LHCN-M2 (cell line): Measurements from ENCODE around the gene TMTC2. TPM values are rescaled to one million over a fixed set of nuclear protein-coding genes. Genes with fewer than 3 reads are reported as not detected.
"Not testable (repeated sequence)": the region's sequence is repeated elsewhere in the genome, so short reads cannot be mapped to it uniquely, and the experiment has no call there.

ENCODE experiments used
- DNase-seq: peaks from one replicate; pipeline ENCODE4 v3.0.0-alpha.2; 2012; ENCODE audit warnings: low read depth
- total RNA-seq: library from RNA; depleted of rRNA; stranded (reverse); fragments of >200 nt; gene quantifications from 2 replicates; pipeline ENCODE4 v1.2.3, GENCODE V29; 2014

Gene TMTC2
- total RNA-seq, 1 experiment from 2014 or later = 1.2 TPM

- DNase-seq = no peak
Observed at GRCh38 chr12:82725741-82726140, 39.0 kb downstream of the TMTC2 start.

GRCh38 chr12:82727886-82728285 lies 41.2 kb downstream of the TMTC2 start:
- DNase-seq = no peak

- DNase-seq = no peak
Observed at GRCh38 chr12:82728710-82729109, 42.0 kb downstream of the TMTC2 start.

GRCh38 chr12:82730953-82731459 lies 44.3 kb downstream of the TMTC2 start:
- no peak for DNase-seq

DNA sequence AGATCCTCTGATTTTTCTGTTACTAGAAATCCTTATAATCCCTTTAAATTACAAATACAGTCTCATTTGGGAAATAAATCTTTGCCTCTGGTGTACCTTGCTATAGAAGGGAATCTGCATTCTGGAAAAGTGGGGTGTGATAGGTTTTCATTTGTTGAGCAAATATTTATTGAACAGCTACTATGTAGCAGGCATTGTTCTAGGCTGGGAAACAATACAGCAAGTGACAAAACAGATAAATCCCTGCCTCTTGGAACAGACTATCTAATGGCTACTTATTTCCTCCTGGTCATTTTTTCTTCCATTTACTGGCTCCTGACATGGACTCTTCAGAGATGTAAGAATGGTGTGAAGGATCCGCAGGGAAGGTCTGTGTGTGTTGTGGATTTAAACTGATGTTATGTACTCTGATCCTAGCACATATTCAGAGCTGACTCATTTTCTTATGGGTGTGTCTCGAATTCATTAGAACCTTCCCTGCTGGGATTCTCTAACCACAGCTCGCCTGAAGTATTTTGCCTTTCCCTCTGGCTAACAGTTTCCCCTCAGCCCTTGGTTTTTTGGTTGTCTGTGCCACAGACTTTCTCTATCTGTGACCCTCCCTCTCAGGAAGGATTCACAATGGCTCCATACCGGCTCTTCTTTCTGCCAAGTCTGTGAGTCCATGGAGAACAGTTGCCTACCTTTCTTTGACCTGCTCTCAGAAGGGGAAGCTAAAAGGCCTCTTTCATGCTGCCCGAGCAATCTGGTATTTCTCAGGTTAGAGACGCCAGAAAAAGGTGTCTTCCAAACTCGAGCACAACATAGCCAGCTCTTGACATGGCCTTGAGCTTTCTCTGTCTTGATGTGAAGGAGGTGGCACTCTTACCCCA lies 53.7 kb downstream of the TMTC2 start:
- DNase-seq = peak; percentile 73

DNA sequence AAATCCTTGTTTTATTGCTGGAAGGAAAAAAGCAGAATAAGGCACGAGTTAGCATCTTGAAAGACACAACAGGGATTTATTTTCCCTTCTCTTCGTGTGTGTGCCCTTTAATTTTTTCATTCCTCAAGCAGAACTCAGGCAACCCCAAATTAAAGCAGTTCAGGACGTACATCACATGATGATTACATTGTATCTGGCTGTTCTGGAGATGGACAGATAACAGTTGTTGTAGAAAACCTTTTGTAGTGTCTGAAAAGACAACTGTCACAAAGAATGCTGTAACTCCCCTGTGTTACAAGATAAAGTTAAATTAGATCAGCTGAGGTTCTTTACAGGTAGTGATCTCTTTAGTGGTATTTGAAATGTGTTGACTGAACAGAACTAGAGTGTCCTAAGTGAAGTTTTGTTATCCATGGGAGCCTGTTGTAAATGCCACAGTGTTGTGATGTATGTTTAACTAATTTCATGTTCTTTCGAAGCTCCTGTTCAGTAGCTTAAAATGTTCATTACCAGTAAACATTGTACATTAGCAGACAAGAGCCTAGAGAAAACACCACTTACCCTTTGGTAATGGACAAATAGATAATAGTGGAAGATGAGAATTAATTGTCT lies 58.5 kb downstream of the TMTC2 start:
- no peak for DNase-seq

DNA sequence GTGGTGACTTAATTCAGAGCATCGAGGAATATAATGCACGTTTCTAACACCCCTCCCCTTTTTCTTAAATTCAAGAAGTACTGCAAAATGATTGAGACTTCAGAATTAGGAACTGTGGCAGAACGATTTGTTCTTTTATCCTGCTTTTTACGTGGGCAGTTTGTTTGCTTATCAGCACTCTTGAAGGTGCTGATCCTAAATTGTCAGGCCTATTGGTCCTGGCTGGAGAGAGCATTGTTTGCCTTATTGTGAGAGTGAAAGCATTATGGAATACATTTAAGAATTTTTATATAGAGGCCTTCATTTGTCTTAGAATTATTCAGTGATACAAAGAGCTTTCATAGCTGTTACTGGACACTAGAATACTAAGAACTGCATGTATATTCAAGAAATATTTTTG lies 59.1 kb downstream of the TMTC2 start:
- DNase-seq = no peak

GRCh38 chr12:82746668-82747067 lies 60.0 kb downstream of the TMTC2 start:
- DNase-seq = no peak

GRCh38 chr12:82749015-82749414 lies 62.3 kb downstream of the TMTC2 start:
- DNase-seq = no peak

GRCh38 chr12:82754856-82755255 lies 68.2 kb downstream of the TMTC2 start:
- no peak for DNase-seq

- DNase-seq = no peak
Observed at GRCh38 chr12:82756303-82756702, 69.6 kb downstream of the TMTC2 start.

GRCh38 chr12:82757059-82757458 lies 70.4 kb downstream of the TMTC2 start:
- DNase-seq = no peak

DNA sequence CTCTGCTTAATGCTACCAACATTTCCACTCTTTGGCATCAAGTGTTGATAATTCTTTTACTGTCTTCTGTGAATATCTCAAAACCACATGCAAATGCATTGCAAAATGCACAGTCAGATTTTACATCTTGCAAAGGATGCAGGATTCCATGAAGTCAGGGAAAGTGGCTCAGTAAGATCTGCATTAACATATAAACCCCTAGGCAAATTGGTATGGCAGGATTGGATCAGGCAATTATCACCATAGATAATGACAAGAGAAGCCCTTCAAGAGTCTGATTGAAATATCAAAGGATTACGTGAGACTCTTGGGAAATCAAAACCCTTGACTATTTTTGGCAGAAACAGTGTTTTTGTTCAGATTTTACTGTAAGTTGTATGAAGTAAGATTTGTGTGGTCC lies 71.0 kb downstream of the TMTC2 start:
- no peak for DNase-seq

DNA sequence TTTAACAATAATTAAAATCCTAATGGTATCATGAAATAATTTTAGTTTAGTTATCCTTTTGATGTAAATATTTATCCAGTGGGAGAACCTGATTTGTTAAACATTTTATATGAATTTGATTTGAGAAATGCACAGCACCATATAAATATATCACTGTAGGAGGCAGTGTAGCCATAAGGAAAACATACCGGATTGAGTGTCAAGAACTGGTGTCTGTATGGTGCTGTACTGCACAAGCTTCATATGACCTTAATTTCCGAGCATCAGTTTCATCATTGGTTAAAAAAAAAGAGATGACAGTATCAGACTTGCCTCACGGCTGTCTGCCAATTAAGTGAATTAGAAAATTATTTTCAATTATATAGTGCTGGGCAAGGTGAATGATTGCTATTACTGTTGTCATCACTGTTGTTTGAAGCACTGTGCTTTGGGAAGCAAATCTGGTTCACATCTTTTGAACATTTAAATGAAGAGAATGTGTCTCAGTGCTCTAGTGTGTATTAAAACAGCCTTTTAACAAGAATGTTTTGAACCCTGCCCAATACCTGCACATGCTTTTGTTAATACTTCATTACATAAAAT lies 72.1 kb downstream of the TMTC2 start:
- no peak for DNase-seq

DNA sequence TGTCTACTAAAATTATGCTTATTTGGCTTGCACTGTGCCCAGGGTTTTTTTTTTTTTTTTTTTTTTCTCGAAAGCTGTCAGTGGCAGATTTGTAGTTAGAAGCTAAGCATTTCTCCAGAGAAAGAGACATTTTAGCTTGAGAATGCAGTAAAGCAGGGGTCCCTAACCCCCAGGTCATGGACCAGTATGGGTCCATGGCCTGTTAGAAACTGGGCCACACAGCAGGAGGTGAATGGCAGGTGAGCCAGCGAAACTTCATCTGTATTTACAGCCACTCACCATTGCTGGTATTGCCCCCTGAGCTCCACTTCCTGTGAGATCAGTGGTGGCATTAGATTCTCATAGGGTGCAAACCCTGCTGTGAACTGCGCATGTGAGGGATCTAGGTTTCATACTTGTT lies 73.7 kb downstream of the TMTC2 start:
- DNase-seq = no peak

GRCh38 chr12:82765206-82765605 lies 78.5 kb downstream of the TMTC2 start:
- DNase-seq = not testable (repeated sequence)

- no peak for DNase-seq
Observed at GRCh38 chr12:82765971-82766705, 79.4 kb downstream of the TMTC2 start.

- no peak for DNase-seq
Observed at GRCh38 chr12:82774666-82775065, 88.0 kb downstream of the TMTC2 start.

DNA sequence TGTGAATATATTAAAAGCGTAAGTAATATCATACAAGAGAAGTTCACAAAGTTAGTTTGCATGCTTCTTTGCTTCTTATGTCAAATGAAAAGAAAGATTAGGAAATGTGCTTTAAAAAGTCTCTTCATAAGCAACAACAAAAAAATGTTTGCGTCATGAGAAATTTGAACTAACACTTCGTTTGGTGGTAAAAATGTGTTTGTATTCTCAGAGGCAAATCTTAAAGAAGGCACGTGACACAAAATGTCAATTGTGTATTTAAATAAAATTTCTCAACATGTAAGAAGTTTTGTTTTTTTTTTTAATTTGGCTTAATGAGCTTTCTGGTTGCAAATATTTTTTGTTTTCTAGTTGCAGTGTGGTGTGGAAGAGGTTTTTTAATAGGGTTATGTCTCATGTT lies 93.8 kb downstream of the TMTC2 start:
- DNase-seq = no peak

- DNase-seq = peak; percentile 0
Observed at GRCh38 chr12:82781309-82781997, 94.7 kb downstream of the TMTC2 start.

GRCh38 chr12:82783435-82783834 lies 96.7 kb downstream of the TMTC2 start:
- DNase-seq = no peak
